Breast epithelium (tissue), 4 donors: Measurements from ENCODE around the gene NME9. TPM values are rescaled to one million over a fixed set of nuclear protein-coding genes. Genes with fewer than 3 reads are reported as not detected.
A peak's percentile ranks its signal among the peaks of the same experiment; 100 is the strongest.

ENCODE experiments used
- DNase-seq, 2 donors: peaks; one replicate each; pipeline ENCODE4 v3.0.0-alpha.2; 2019; ENCODE audit warnings: low spot score in 2 of 2
- H3K27ac ChIP-seq, 2 donors: fragments of 200-600 bp; sonication (generic) in 1 of 2; one replicate each; pipeline ENCODE4 v1.5.1; 2016 to 2019; ENCODE audit warnings: mild to moderate bottlenecking in 1 of 2
- H3K27me3 ChIP-seq, 2 donors: fragments of 200-600 bp; sonication (generic) in 1 of 2; one replicate each; pipeline versions ENCODE4 v1.5.1 to v1.6.0; 2017 to 2019; ENCODE audit warnings: control low read depth in 1 of 2, mild to moderate bottlenecking in 1 of 2
- H3K36me3 ChIP-seq: fragments of 200-600 bp; one replicate; pipeline ENCODE4 v1.5.1; 2019
- H3K4me1 ChIP-seq, 2 donors: fragments of 200-600 bp; sonication (generic); one replicate each; pipeline ENCODE4 v1.5.1; 2016 to 2019; ENCODE audit warnings: control low read depth in 1 of 2
- H3K4me3 ChIP-seq, 3 donors: fragments of 200-600 bp; sonication (generic); 1 replicate in 2 of 3; 2 replicates in 1 of 3; pipeline ENCODE4 v1.5.1; 2016 to 2019; ENCODE audit warnings: mild to moderate bottlenecking in 3 of 3, moderate library complexity in 2 of 3
- H3K9me3 ChIP-seq, 2 donors: fragments of 200-600 bp; sonication (generic) in 1 of 2; one replicate each; pipeline ENCODE4 v1.5.1; 2016 to 2019; ENCODE audit warnings: control low read depth in 1 of 2
- CTCF ChIP-seq, 3 donors: fragments of 450-650 bp; IDR thresholded peaks; one replicate each; pipeline ENCODE4 v1.5.1; 2016 to 2017; ENCODE audit warnings: antibody characterized with exemption in 3 of 3, mild to moderate bottlenecking in 3 of 3, moderate library complexity in 3 of 3
- POLR2A ChIP-seq: fragments of 450-650 bp; IDR thresholded peaks from one replicate; pipeline ENCODE4 v1.6.1; 2016; ENCODE audit warnings: antibody characterized with exemption, mild to moderate bottlenecking, moderate library complexity
- POLR2AphosphoS5 ChIP-seq, 3 donors: sonication (generic); formaldehyde crosslinking; IDR thresholded peaks; one replicate each; pipeline ENCODE4 v1.6.1; 2017; ENCODE audit warnings: antibody characterized with exemption in 3 of 3
- intact Hi-C: fragments of 100-400 bp; cut with DNase I; formaldehyde crosslinking; loops from one replicate; pipeline ENCODE4 v1.15.1; 2023; ENCODE audit warnings: low total_unique reads
- total RNA-seq, 3 donors: library from RNA; depleted of rRNA; stranded (reverse); fragments of >200 nt; gene quantifications; one replicate each; pipeline ENCODE4 v1.1.0, GENCODE V29; 2016

NME9 gene
- total RNA-seq, 3 donors from 2014 or later, result 0.48 to 1.3 (median 0.98) TPM

DNA sequence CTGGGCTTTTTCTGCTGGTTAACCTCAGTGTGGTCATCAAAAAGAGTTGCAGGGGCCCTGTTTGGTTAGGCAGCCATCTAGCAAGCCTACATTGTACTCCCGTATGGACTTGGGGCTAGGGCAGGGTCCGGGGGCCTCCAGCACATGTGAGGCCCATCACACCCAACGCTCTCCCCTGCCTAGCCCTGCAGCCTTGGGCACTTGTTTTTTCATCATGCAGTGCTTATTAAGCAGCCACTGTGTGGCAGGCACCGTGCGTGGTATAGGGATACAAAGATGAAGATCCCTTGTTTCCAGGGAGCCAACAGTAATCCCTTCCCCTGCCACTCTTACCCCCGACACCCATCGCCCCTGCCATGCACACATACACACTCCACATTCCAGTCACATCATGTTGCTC, 32.9 kb upstream of the NME9 start:
- TF ChIP-seq CTCF (IDR thresholded peaks at IDR 0.05) (no peak), POLR2AphosphoS5 (IDR thresholded peaks at IDR 0.05) (no peak), POLR2A (no peak)
- Histone ChIP-seq H3K4me1 (peaks cover 6 to 15% of the 10 kb centered on the region in 2 donors), H3K27me3 (peaks cover 0 to 2% of the 10 kb centered on the region in 2 donors), H3K9me3 (no peaks in the 10 kb centered on the region), H3K36me3 (no peaks in the 10 kb centered on the region), H3K4me3 (no peak overlapping the region), H3K27ac (peak overlapping the region in 1 of 2 donors; percentile 8)
- DNase-seq, result no peak
- intact Hi-C loops, result no loop called here

- no peak overlapping the region for H3K4me3 ChIP-seq
- intact Hi-C loops, result no loop called here
- H3K9me3 ChIP-seq, result no peaks in the 10 kb centered on the region
- DNase-seq, result no peak
- H3K4me1 ChIP-seq, result peaks cover 10 to 12% of the 10 kb centered on the region in 2 donors
- TF ChIP-seq POLR2A (no peak), POLR2AphosphoS5 (IDR thresholded peaks at IDR 0.05) (no peak), CTCF (IDR thresholded peaks at IDR 0.05) (no peak)
- no peaks in the 10 kb centered on the region for H3K36me3 ChIP-seq
- H3K27ac ChIP-seq, result peak overlapping the region; percentile 8 to 12
- H3K27me3 ChIP-seq, result peaks cover 0 to 2% of the 10 kb centered on the region in 2 donors
These were observed 31.9 kb upstream of the NME9 start for GRCh38 chr3:138361561-138361971.

DNA sequence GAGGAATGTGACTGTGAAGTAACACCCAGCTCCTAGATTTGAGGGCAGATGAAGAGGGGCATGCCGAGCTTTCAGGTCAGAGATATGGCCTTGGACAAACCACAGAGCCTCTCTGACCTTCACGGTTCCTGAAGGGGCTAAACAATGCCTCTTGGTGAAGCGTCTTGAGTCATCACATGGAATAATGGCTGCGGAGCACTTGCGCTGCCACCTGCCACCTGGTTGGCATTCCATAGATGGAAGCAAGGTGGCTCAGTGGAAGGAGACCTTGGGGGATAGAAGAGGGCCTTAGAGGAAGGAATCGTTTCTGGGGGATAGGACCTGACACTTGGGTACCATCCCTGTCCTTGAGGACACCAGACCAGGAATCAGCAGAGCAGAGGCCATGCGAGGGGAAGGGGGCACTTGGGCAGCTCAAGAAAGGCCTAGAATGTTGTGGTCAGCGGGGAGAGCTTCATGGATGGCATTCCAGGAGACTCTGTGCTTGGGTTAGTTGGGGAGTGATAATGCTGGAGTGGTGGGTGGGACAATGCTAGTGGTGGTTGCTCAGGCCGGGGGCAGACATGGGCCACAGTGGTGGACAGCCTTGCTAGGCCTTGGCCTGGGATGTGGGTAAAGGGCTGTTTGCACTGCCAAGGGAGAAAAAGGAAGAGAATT, 31.3 kb upstream of the NME9 start:
- TF ChIP-seq POLR2A (no peak), POLR2AphosphoS5 (IDR thresholded peaks at IDR 0.05) (no peak), CTCF (IDR thresholded peaks at IDR 0.05) (no peak)
- Histone ChIP-seq H3K9me3 (no peaks in the 10 kb centered on the region), H3K27ac (peak overlapping the region in 1 of 2 donors; percentile 12), H3K36me3 (no peaks in the 10 kb centered on the region), H3K4me1 (peaks cover 10 to 12% of the 10 kb centered on the region in 2 donors), H3K4me3 (no peak overlapping the region), H3K27me3 (peaks cover 0 to 2% of the 10 kb centered on the region in 2 donors)
- intact Hi-C loops, result no loop called here
- no peak for DNase-seq

GRCh38 chr3:138359919-138360868, 30.5 kb upstream of the NME9 start:
- no peaks in the 10 kb centered on the region for H3K9me3 ChIP-seq
- intact Hi-C loops, result no loop called here
- no peak for DNase-seq
- H3K4me1 ChIP-seq, result peaks cover 12 to 14% of the 10 kb centered on the region in 2 donors
- H3K4me3 ChIP-seq, result no peak overlapping the region
- H3K27me3 ChIP-seq, result no peaks in the 10 kb centered on the region
- H3K36me3 ChIP-seq, result no peaks in the 10 kb centered on the region
- peak overlapping the region in 1 of 2 donors; percentile 52 for H3K27ac ChIP-seq
- TF ChIP-seq POLR2A (no peak), POLR2AphosphoS5 (IDR thresholded peaks at IDR 0.05) (no peak), CTCF (IDR thresholded peaks at IDR 0.05) (no peak)
